ENCODE results near the gene GFOD1.

Gene GFOD1

GRCh38 chr6:13373919-13374318, 113.5 kb downstream of the GFOD1 start:
- no peak overlapping the region for H3K4me3 ChIP-seq (ENCODE audit: low read length)
- no peaks in the 10 kb centered on the region for H3K27me3 ChIP-seq (ENCODE audit: control insufficient read depth, low read length)
- H3K9me3 ChIP-seq (ENCODE audit: control insufficient read depth, insufficient read depth, low read length), result no peaks in the 10 kb centered on the region
- no peak overlapping the region for H3K27ac ChIP-seq (ENCODE audit: low read depth, low read length)
- no peaks in the 10 kb centered on the region for H3K79me2 ChIP-seq (ENCODE audit: control insufficient read depth, low read length)
- no peaks in the 10 kb centered on the region for H3K36me3 ChIP-seq (ENCODE audit: control insufficient read depth, low read length)
- no peaks in the 10 kb centered on the region for H3F3A ChIP-seq (ENCODE audit: control insufficient read depth, insufficient read depth)
- H3K4me2 ChIP-seq (ENCODE audit: low read length), result no peak overlapping the region
- H3K4me1 ChIP-seq (ENCODE audit: control insufficient read depth, low read length), result peaks cover 5% of the 10 kb centered on the region; the same call in 1 of the 2 replicates
- H3K9me2 ChIP-seq (replicated peaks; ENCODE audit: control insufficient read depth, low read length), result no peaks in the 10 kb centered on the region
- no peaks in the 10 kb centered on the region for H4K20me1 ChIP-seq (ENCODE audit: control insufficient read depth, insufficient read depth, low read depth, low read length)
- TF ChIP-seq EZH2phosphoT487 (IDR thresholded peaks at IDR 0.05; ENCODE audit: borderline replicate concordance, low read length) (no peak), CTCF (IDR thresholded peaks at IDR 0.05; ENCODE audit: low read depth, low read length, poor library complexity, severe bottlenecking) (no peak)

- Histone ChIP-seq H3K4me1 (ENCODE audit: control insufficient read depth, low read length) (peaks cover 5% of the 10 kb centered on the region; the same call in 1 of the 2 replicates), H3K9me3 (ENCODE audit: control insufficient read depth, insufficient read depth, low read length) (no peaks in the 10 kb centered on the region), H3K27me3 (ENCODE audit: control insufficient read depth, low read length) (no peaks in the 10 kb centered on the region), H3K36me3 (ENCODE audit: control insufficient read depth, low read length) (no peaks in the 10 kb centered on the region), H3K4me3 (ENCODE audit: low read length) (no peak overlapping the region), H4K20me1 (ENCODE audit: control insufficient read depth, insufficient read depth, low read depth, low read length) (no peaks in the 10 kb centered on the region), H3F3A (ENCODE audit: control insufficient read depth, insufficient read depth) (no peaks in the 10 kb centered on the region), H3K9me2 (replicated peaks; ENCODE audit: control insufficient read depth, low read length) (no peaks in the 10 kb centered on the region), H3K27ac (ENCODE audit: low read depth, low read length) (no peak overlapping the region), H3K79me2 (ENCODE audit: control insufficient read depth, low read length) (no peaks in the 10 kb centered on the region), H3K4me2 (ENCODE audit: low read length) (no peak overlapping the region)
- no peak for TF ChIP-seq CTCF (IDR thresholded peaks at IDR 0.05; ENCODE audit: low read depth, low read length, poor library complexity, severe bottlenecking)
- no peak for TF ChIP-seq EZH2phosphoT487 (IDR thresholded peaks at IDR 0.05; ENCODE audit: borderline replicate concordance, low read length)
Observed at GRCh38 chr6:13373488-13373886, 113.9 kb downstream of the GFOD1 start.

GRCh38 chr6:13372688-13373487, 114.5 kb downstream of the GFOD1 start:
- H3K9me3 ChIP-seq (ENCODE audit: control insufficient read depth, insufficient read depth, low read length), result no peaks in the 10 kb centered on the region
- H3K27ac ChIP-seq (ENCODE audit: low read depth, low read length), result no peak overlapping the region
- peaks cover 5% of the 10 kb centered on the region; the same call in 1 of the 2 replicates for H3K4me1 ChIP-seq (ENCODE audit: control insufficient read depth, low read length)
- H3K36me3 ChIP-seq (ENCODE audit: control insufficient read depth, low read length), result no peaks in the 10 kb centered on the region
- no peaks in the 10 kb centered on the region for H4K20me1 ChIP-seq (ENCODE audit: control insufficient read depth, insufficient read depth, low read depth, low read length)
- no peaks in the 10 kb centered on the region for H3K27me3 ChIP-seq (ENCODE audit: control insufficient read depth, low read length)
- H3K9me2 ChIP-seq (replicated peaks; ENCODE audit: control insufficient read depth, low read length), result no peaks in the 10 kb centered on the region
- H3K79me2 ChIP-seq (ENCODE audit: control insufficient read depth, low read length), result no peaks in the 10 kb centered on the region
- H3K4me3 ChIP-seq (ENCODE audit: low read length), result no peak overlapping the region
- H3F3A ChIP-seq (ENCODE audit: control insufficient read depth, insufficient read depth), result no peaks in the 10 kb centered on the region
- TF ChIP-seq EZH2phosphoT487 (IDR thresholded peaks at IDR 0.05; ENCODE audit: borderline replicate concordance, low read length), result no peak
- TF ChIP-seq CTCF (IDR thresholded peaks at IDR 0.05; ENCODE audit: low read depth, low read length, poor library complexity, severe bottlenecking), result no peak
- no peak overlapping the region for H3K4me2 ChIP-seq (ENCODE audit: low read length)
